Spleen (tissue), 11 donors: ENCODE data around the gene TM4SF4. TPM values are rescaled to one million over a fixed set of nuclear protein-coding genes. Genes with fewer than 3 reads are reported as not detected.

Experiments used
- DNase-seq: peaks from one replicate; pipeline ENCODE4 v3.0.0-alpha.2; 2020
- H3K27ac ChIP-seq, 8 donors: fragments of 200-600 bp; sonication (generic) in 7 of 8; 1 replicate in 4 of 8; 2 replicates in 4 of 8; pipeline versions ENCODE4 v1.5.0 to v1.8.0; 2016 to 2021; ENCODE audit warnings: inconsistent platforms in 4 of 8, mild to moderate bottlenecking in 4 of 8, moderate library complexity in 1 of 8
- H3K27me3 ChIP-seq, 7 donors: fragments of 200-600 bp; sonication (generic) in 6 of 7; replicated peaks in 1 of 7; 1 replicate in 4 of 7; 2 replicates in 3 of 7; pipeline versions ENCODE4 v1.5.0 to v1.8.0; 2016 to 2021; ENCODE audit warnings: inconsistent platforms in 3 of 7, mild to moderate bottlenecking in 1 of 7
- H3K36me3 ChIP-seq, 6 donors: fragments of 200-600 bp; sonication (generic) in 5 of 6; 1 replicate in 4 of 6; 2 replicates in 2 of 6; pipeline versions ENCODE4 v1.5.0 to v1.8.0; 2016 to 2021; ENCODE audit warnings: inconsistent platforms in 2 of 6
- H3K4me1 ChIP-seq, 6 donors: fragments of 200-600 bp; sonication (generic) in 5 of 6; 1 replicate in 3 of 6; 2 replicates in 3 of 6; pipeline versions ENCODE4 v1.5.0 to v1.8.0; 2016 to 2021; ENCODE audit warnings: inconsistent platforms in 3 of 6
- H3K4me3 ChIP-seq, 8 donors: fragments of 200-600 bp; sonication (generic) in 7 of 8; 1 replicate in 4 of 8; 2 replicates in 4 of 8; pipeline versions ENCODE4 v1.5.0 to v1.8.0; 2016 to 2021; ENCODE audit warnings: inconsistent platforms in 4 of 8, mild to moderate bottlenecking in 4 of 8, moderate library complexity in 2 of 8
- H3K9me3 ChIP-seq, 8 donors: fragments of 200-600 bp; sonication (generic) in 7 of 8; 1 replicate in 4 of 8; 2 replicates in 4 of 8; pipeline versions ENCODE4 v1.5.0 to v1.8.0; 2016 to 2021; ENCODE audit warnings: inconsistent platforms in 4 of 8
- POLR2A ChIP-seq, 3 donors: fragments of 450-650 bp; IDR thresholded peaks; one replicate each; pipeline ENCODE4 v1.5.1; 2017; ENCODE audit warnings: antibody characterized with exemption in 3 of 3, mild to moderate bottlenecking in 1 of 3
- POLR2AphosphoS5 ChIP-seq, 3 donors: sonication (generic); formaldehyde crosslinking; IDR thresholded peaks; one replicate each; pipeline ENCODE4 v1.5.1; 2017; ENCODE audit warnings: antibody characterized with exemption in 3 of 3
- WGBS, 5 donors: extraction: QIAGEN DNeasy Blood & Tissue Kit in 3 of 5; methylation state at CpG; one replicate each; pipeline versions ENCODE4 v1.1.5 to v1.1.7; 2013 to 2018; 5-methylcytosine and 5-hydroxymethylcytosine counted together
- intact Hi-C: fragments of 100-400 bp; cut with DNase I; formaldehyde crosslinking; loops from one replicate; pipeline ENCODE4 v1.15.0; 2023; ENCODE audit warnings: low total_unique reads
- polyA plus RNA-seq, 3 donors: library from polyadenylated mRNA; stranded (reverse); fragments of 200-250 nt; gene quantifications; one replicate each; pipeline ENCODE4 v1.2.1, GENCODE V29; 2013
- total RNA-seq, 7 donors: library from RNA; depleted of rRNA in 3 of 7; stranded (reverse); fragments of >200 nt in 3 of 7; fragmentation: NEBNext Ultra II Directional in 4 of 7; extraction: Animal tissue kit (Norgen Biotek cat#: 25700) in 4 of 7; gene quantifications; one replicate each; pipeline versions ENCODE4 v1.1.0 to v1.2.1, GENCODE V29; 2016 to 2021
- TF ChIP-seq, protein P1 (sequence below), 11 experiments: fragments of 200-600 bp in 7 of 11; fragments of 450-650 bp in 4 of 11; sonication (generic) in 4 of 11; IDR thresholded peaks in 8 of 11; conservative IDR thresholded peaks in 3 of 11; 1 replicate in 7 of 11; 2 replicates in 4 of 11; pipeline versions ENCODE4 v1.4.0 to v1.8.0; 2016 to 2021; ENCODE audit warnings: antibody characterized with exemption in 11 of 11, inconsistent platforms in 4 of 11, mild to moderate bottlenecking in 1 of 11
- donor health status: healthy with polysubstance abuse.
- donor health status: DM: no; HTN: no; CAD: no; lungs with moderate emphysema.
- donor health status: DM: no; HTN: no; CAD: no.
- donor health status: Bipolar disorder and iron deficiency.
- donor health status: healthy.
- donor health status: DM: no; HTN: no; CAD: no.
- donor health status: DM: yes; HTN: yes; CAD: no.

TM4SF4 gene
- total and polyA plus RNA-seq, 10 donors = 0.11 to 0.29 TPM; not detected in 8

GRCh38 chr3:149449182-149449581 is 25.3 kb upstream of the TM4SF4 start:
- TF ChIP-seq POLR2A (IDR thresholded peaks at IDR 0.05) = no peak
- TF ChIP-seq POLR2AphosphoS5 (IDR thresholded peaks at IDR 0.05) = no peak
- TF ChIP-seq, protein P1, sequence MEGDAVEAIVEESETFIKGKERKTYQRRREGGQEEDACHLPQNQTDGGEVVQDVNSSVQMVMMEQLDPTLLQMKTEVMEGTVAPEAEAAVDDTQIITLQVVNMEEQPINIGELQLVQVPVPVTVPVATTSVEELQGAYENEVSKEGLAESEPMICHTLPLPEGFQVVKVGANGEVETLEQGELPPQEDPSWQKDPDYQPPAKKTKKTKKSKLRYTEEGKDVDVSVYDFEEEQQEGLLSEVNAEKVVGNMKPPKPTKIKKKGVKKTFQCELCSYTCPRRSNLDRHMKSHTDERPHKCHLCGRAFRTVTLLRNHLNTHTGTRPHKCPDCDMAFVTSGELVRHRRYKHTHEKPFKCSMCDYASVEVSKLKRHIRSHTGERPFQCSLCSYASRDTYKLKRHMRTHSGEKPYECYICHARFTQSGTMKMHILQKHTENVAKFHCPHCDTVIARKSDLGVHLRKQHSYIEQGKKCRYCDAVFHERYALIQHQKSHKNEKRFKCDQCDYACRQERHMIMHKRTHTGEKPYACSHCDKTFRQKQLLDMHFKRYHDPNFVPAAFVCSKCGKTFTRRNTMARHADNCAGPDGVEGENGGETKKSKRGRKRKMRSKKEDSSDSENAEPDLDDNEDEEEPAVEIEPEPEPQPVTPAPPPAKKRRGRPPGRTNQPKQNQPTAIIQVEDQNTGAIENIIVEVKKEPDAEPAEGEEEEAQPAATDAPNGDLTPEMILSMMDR (IDR thresholded peaks at IDR 0.05 in 8 of 11, conservative IDR thresholded peaks at IDR 0.05 in 3 of 11) = no peak
- no peaks in the 10 kb centered on the region for H3K36me3 ChIP-seq
- 54 to 61% (median 58%) methylated on average over 3 of the region's 3 CpGs for WGBS, 5 donors
- H3K4me3 ChIP-seq = no peak overlapping the region
- intact Hi-C loops = no loop called here
- H3K9me3 ChIP-seq = peaks cover 0 to 25% (median 18%) of the 10 kb centered on the region in 8 donors
- no peaks in the 10 kb centered on the region for H3K27me3 ChIP-seq
- DNase-seq = no peak
- peaks cover 0 to 20% (median 8%) of the 10 kb centered on the region in 6 donors for H3K4me1 ChIP-seq
- peak overlapping the region in 3 of 8 donors; percentile 50 to 80 (median 64) for H3K27ac ChIP-seq

DNA sequence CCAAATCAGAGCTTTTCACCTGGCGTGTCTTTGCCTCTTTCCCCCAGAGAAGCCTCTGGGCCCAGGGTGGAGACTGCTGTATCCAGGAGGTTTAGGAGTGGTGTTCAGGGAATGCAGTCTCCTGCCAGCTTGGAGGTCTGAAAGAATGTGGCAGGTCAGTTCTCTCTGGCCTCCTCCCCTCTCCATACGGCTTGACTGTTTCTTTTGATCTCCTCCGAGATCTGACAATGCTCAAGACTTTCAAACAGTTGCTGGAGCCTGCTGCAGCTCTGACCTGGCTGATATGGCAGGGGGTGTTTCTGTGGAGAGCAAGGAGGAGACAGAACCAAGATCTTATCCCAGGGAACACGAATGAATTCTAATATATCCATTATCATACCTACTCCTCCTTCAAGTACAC is 24.7 kb upstream of the TM4SF4 start:
- peaks cover 0 to 25% (median 18%) of the 10 kb centered on the region in 8 donors for H3K9me3 ChIP-seq
- intact Hi-C loops = no loop called here
- H3K4me3 ChIP-seq = no peak overlapping the region
- no peak overlapping the region for H3K27ac ChIP-seq
- no peaks in the 10 kb centered on the region for H3K36me3 ChIP-seq
- DNase-seq = no peak
- 75 to 88% (median 83%) methylated on average over 4 of the region's 4 CpGs for WGBS, 5 donors
- peaks cover 0 to 20% (median 8%) of the 10 kb centered on the region in 6 donors for H3K4me1 ChIP-seq
- TF ChIP-seq POLR2AphosphoS5 (IDR thresholded peaks at IDR 0.05) (no peak), POLR2A (IDR thresholded peaks at IDR 0.05) (no peak)
- TF ChIP-seq, protein P1 (IDR thresholded peaks at IDR 0.05 in 8 of 11, conservative IDR thresholded peaks at IDR 0.05 in 3 of 11) = no peak
- no peaks in the 10 kb centered on the region for H3K27me3 ChIP-seq

DNA sequence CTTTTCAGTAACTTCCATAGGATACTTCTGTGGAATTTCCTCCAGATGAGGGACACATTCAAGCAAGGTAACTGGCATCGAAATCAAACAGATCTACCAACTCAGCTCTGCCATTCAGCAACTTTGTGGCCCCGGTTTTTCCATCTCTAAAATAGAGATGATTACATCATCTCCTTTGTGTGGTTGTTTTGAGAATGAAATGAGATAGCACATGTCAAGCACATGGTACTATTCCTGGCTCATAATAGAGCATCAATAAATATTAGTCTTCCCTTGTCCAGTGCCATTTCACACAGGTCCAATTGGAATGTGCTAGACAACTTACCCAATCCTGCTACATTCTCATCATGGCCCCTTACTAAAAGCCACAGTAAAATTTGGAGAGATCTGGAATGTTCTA is 24.2 kb upstream of the TM4SF4 start:
- intact Hi-C loops = no loop called here
- 77 to 84% (median 79%) methylated on average over 2 of the region's 2 CpGs for WGBS, 5 donors
- no peak for DNase-seq
- no peak overlapping the region for H3K4me3 ChIP-seq
- H3K27me3 ChIP-seq = no peaks in the 10 kb centered on the region
- no peak overlapping the region for H3K27ac ChIP-seq
- no peaks in the 10 kb centered on the region for H3K36me3 ChIP-seq
- H3K9me3 ChIP-seq = peaks cover 0 to 25% (median 18%) of the 10 kb centered on the region in 8 donors
- peaks cover 0 to 20% (median 8%) of the 10 kb centered on the region in 6 donors for H3K4me1 ChIP-seq
- TF ChIP-seq, protein P1 (IDR thresholded peaks at IDR 0.05 in 8 of 11, conservative IDR thresholded peaks at IDR 0.05 in 3 of 11) = no peak
- TF ChIP-seq POLR2A (IDR thresholded peaks at IDR 0.05) (no peak), POLR2AphosphoS5 (IDR thresholded peaks at IDR 0.05) (no peak)

DNA sequence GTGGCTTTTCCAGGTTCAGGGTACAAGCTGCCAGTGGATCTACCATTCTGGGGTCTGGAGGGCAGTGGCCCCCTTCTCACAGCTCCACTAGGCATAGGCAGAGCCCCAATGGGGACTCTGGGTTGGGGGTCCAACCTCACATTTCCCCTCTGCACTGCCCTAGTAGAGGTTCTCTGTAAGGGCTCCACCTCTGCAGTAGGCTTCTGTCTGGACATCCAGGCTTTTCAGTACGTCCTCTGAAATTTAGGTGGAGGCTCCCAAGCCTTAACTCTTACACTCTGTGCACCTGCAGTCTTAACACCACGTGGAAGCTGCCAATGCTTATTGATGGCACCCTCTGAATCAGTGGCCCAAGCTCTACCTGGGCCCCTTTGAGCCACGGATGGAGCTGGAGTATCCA is 22.5 kb upstream of the TM4SF4 start:
- Histone ChIP-seq H3K27me3 (no peaks in the 10 kb centered on the region), H3K36me3 (no peaks in the 10 kb centered on the region), H3K4me1 (peaks cover 0 to 20% (median 8%) of the 10 kb centered on the region in 6 donors), H3K4me3 (no peak overlapping the region), H3K27ac (no peak overlapping the region), H3K9me3 (peaks cover 0 to 25% (median 18%) of the 10 kb centered on the region in 8 donors)
- DNase-seq = no peak
- intact Hi-C loops = no loop called here
- WGBS, 5 donors = 57 to 87% (median 78%) methylated on average over 3 of the region's 3 CpGs
- no peak for TF ChIP-seq POLR2AphosphoS5 (IDR thresholded peaks at IDR 0.05)
- no peak for TF ChIP-seq POLR2A (IDR thresholded peaks at IDR 0.05)
- TF ChIP-seq, protein P1 (IDR thresholded peaks at IDR 0.05 in 8 of 11, conservative IDR thresholded peaks at IDR 0.05 in 3 of 11) = no peak
